Neuronal stem cell (in vitro differentiated cells): ENCODE measurements around the gene EQTN.

Experiments
- DNase-seq: peaks from one replicate; pipeline ENCODE4 v3.0.0-alpha.2; 2013; ENCODE audit warnings: low spot score
- H2AFZ ChIP-seq: one replicate; pipeline ENCODE4 v1.6.1; 2013; ENCODE audit warnings: mild to moderate bottlenecking, low read length, inconsistent platforms
- H2AK5ac ChIP-seq: 2 replicates; pipeline ENCODE4 v1.6.1; 2013; ENCODE audit warnings: low read depth, mild to moderate bottlenecking, inconsistent platforms, low read length, moderate library complexity, mixed read lengths
- H2BK120ac ChIP-seq: 2 replicates; pipeline ENCODE4 v1.6.1; 2013; ENCODE audit warnings: low read depth, mild to moderate bottlenecking, inconsistent platforms, low read length, moderate library complexity, mixed read lengths
- H2BK12ac ChIP-seq: one replicate; pipeline ENCODE4 v1.6.1; 2013; ENCODE audit warnings: low read length, inconsistent platforms
- H2BK15ac ChIP-seq: 2 replicates; pipeline ENCODE4 v1.6.1; 2013; ENCODE audit warnings: mild to moderate bottlenecking, low read length, inconsistent platforms, mixed read lengths
- H2BK5ac ChIP-seq: one replicate; pipeline ENCODE4 v1.6.1; 2013; ENCODE audit warnings: inconsistent platforms, mild to moderate bottlenecking, low read length, moderate library complexity
- H3K14ac ChIP-seq: one replicate; pipeline ENCODE4 v1.6.1; 2013; ENCODE audit warnings: low read length, inconsistent platforms
- H3K18ac ChIP-seq: 2 replicates; pipeline ENCODE4 v1.6.1; 2013; ENCODE audit warnings: low read length, inconsistent platforms
- H3K23ac ChIP-seq: 2 replicates; pipeline ENCODE4 v1.6.1; 2013; ENCODE audit warnings: low read depth, mild to moderate bottlenecking, mixed read lengths, low read length, inconsistent platforms; ENCODE audit not compliant: poor library complexity
- H3K27ac ChIP-seq: replicated peaks from 3 replicates; pipeline ENCODE4 v1.5.1; 2013; ENCODE audit warnings: low read length, inconsistent platforms
- H3K27me3 ChIP-seq, 3 experiments: 2 replicates each; pipeline ENCODE4 v1.6.1; 2013; ENCODE audit warnings: low read length in 3 of 3, mild to moderate bottlenecking in 2 of 3, inconsistent platforms in 1 of 3, low read depth in 1 of 3, mixed read lengths in 1 of 3, moderate library complexity in 1 of 3; ENCODE audit not compliant: control insufficient read depth in 3 of 3, insufficient read depth in 3 of 3
- H3K36me3 ChIP-seq, 2 donors: replicated peaks in 1 of 2; 2 replicates each; pipeline ENCODE4 v1.6.1; 2013; ENCODE audit warnings: low read length in 2 of 2; ENCODE audit not compliant: control insufficient read depth in 2 of 2, insufficient read depth in 2 of 2
- H3K4ac ChIP-seq: 2 replicates; pipeline ENCODE4 v1.6.1; 2013; ENCODE audit warnings: inconsistent platforms, mild to moderate bottlenecking, low read length, moderate library complexity
- H3K4me1 ChIP-seq, 2 donors: 1 replicate in 1 of 2; 2 replicates in 1 of 2; pipeline ENCODE4 v1.6.1; 2013; ENCODE audit warnings: low read length in 2 of 2, low read depth in 1 of 2; ENCODE audit not compliant: control insufficient read depth in 2 of 2, insufficient read depth in 1 of 2
- H3K4me2 ChIP-seq: one replicate; pipeline ENCODE4 v1.6.1; 2013; ENCODE audit warnings: mild to moderate bottlenecking, low read length, inconsistent platforms; ENCODE audit not compliant: insufficient read depth, poor library complexity, severe bottlenecking
- H3K4me3 ChIP-seq, 2 donors: 2 replicates each; pipeline ENCODE4 v1.5.1; 2013; ENCODE audit warnings: low read length in 2 of 2, mild to moderate bottlenecking in 2 of 2, inconsistent platforms in 1 of 2, moderate library complexity in 1 of 2
- H3K79me1 ChIP-seq: one replicate; pipeline ENCODE4 v1.6.1; 2013; ENCODE audit warnings: low read depth, mild to moderate bottlenecking, inconsistent platforms, low read length, moderate library complexity
- H3K9ac ChIP-seq: one replicate; pipeline ENCODE4 v1.6.1; 2013; ENCODE audit warnings: mild to moderate bottlenecking, low read depth, low read length, inconsistent platforms; ENCODE audit not compliant: poor library complexity
- H3K9me3 ChIP-seq, 2 donors: replicated peaks in 1 of 2; 2 replicates each; pipeline versions ENCODE3 to v1.6.1; 2013; ENCODE audit warnings: low read length in 2 of 2, mild to moderate bottlenecking in 2 of 2, inconsistent platforms in 1 of 2, low read depth in 1 of 2, mixed read lengths in 1 of 2, moderate library complexity in 1 of 2; ENCODE audit not compliant: control insufficient read depth in 2 of 2, insufficient read depth in 1 of 2
- H4K8ac ChIP-seq: one replicate; pipeline ENCODE4 v1.6.1; 2013; ENCODE audit warnings: low read depth, mild to moderate bottlenecking, inconsistent platforms, low read length, moderate library complexity
- H4K91ac ChIP-seq: one replicate; pipeline ENCODE4 v1.6.1; 2013; ENCODE audit warnings: low read length, low read depth, mild to moderate bottlenecking, inconsistent platforms; ENCODE audit not compliant: poor library complexity
- WGBS, 2 donors: extraction: QIAGEN DNeasy Blood & Tissue Kit; methylation state at CpG; one replicate each; pipeline ENCODE4 v1.1.7; 2013; ENCODE audit warnings: missing lambda C conversion rate in 2 of 2, mixed read lengths in 1 of 2; ENCODE audit not compliant: insufficient read length in 2 of 2, insufficient replicate concordance in 1 of 2; ENCODE audit errors: extremely low coverage in 2 of 2; 5-methylcytosine and 5-hydroxymethylcytosine counted together

EQTN gene

GRCh38 chr9:27261517-27262211, 35.3 kb downstream of the EQTN start:
- H3K4me2 ChIP-seq = no peak overlapping the region
- no peak overlapping the region for H4K91ac ChIP-seq
- no peak overlapping the region for H3K9ac ChIP-seq
- H3K4ac ChIP-seq = no peak overlapping the region
- H3K4me3 ChIP-seq = no peak overlapping the region
- no peak overlapping the region for H3K23ac ChIP-seq
- H3K27me3 ChIP-seq = no peaks in the 10 kb centered on the region
- H2AFZ ChIP-seq = no peak overlapping the region
- H3K14ac ChIP-seq = no peak overlapping the region
- H3K36me3 ChIP-seq = no peaks in the 10 kb centered on the region
- H3K18ac ChIP-seq = no peak overlapping the region
- H2BK12ac ChIP-seq = no peak overlapping the region
- no peak overlapping the region for H2BK15ac ChIP-seq
- no peak overlapping the region for H2BK5ac ChIP-seq
- DNase-seq = no peak
- no peak overlapping the region for H4K8ac ChIP-seq
- no peak overlapping the region for H3K27ac ChIP-seq
- no peaks in the 10 kb centered on the region for H3K4me1 ChIP-seq
- no peaks in the 10 kb centered on the region for H3K79me1 ChIP-seq
- H2AK5ac ChIP-seq = no peak overlapping the region
- H2BK120ac ChIP-seq = no peak overlapping the region
- no peaks in the 10 kb centered on the region for H3K9me3 ChIP-seq
- no CpG with 5 or more reads among the region's 4 CpGs for WGBS, 2 donors

- H3K14ac ChIP-seq = no peak overlapping the region
- H3K27ac ChIP-seq = no peak overlapping the region
- H3K4ac ChIP-seq = no peak overlapping the region
- no peak overlapping the region for H4K8ac ChIP-seq
- no peak overlapping the region for H4K91ac ChIP-seq
- no peak overlapping the region for H2BK12ac ChIP-seq
- no peaks in the 10 kb centered on the region for H3K36me3 ChIP-seq
- no peak overlapping the region for H3K4me2 ChIP-seq
- no peak overlapping the region for H3K18ac ChIP-seq
- H2BK5ac ChIP-seq = no peak overlapping the region
- WGBS, 2 donors = no CpG with 5 or more reads among the region's 8 CpGs
- no peak overlapping the region for H2BK15ac ChIP-seq
- H2BK120ac ChIP-seq = no peak overlapping the region
- no peaks in the 10 kb centered on the region for H3K27me3 ChIP-seq
- no peak overlapping the region for H3K4me3 ChIP-seq
- H3K4me1 ChIP-seq = no peaks in the 10 kb centered on the region
- H3K79me1 ChIP-seq = no peaks in the 10 kb centered on the region
- no peak overlapping the region for H3K9ac ChIP-seq
- H2AFZ ChIP-seq = no peak overlapping the region
- DNase-seq = no peak
- no peak overlapping the region for H2AK5ac ChIP-seq
- no peaks in the 10 kb centered on the region for H3K9me3 ChIP-seq
- H3K23ac ChIP-seq = no peak overlapping the region
Observed at GRCh38 chr9:27260789-27261516, 36.0 kb downstream of the EQTN start.

DNA sequence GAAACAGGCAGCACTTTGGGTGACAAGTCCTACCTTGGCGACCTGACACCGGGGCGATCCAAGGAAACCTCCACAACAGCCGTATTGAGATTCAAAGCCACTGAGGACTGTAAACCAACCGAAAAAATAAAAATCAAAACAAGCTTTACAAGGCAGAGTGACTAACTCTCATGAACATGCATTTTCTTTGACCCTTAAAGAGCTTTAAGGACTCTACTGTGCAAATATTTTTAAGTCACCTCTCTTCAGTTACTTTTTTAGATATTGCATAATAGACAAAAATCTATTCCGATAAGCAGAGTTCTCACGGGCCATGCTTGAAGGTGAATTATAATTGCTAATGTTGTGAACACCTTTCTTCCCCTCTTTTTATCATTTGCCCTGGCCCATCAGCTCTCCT, 38.3 kb downstream of the EQTN start:
- Histone ChIP-seq H2AK5ac (no peak overlapping the region), H4K91ac (no peak overlapping the region), H3K18ac (no peak overlapping the region), H3K79me1 (no peaks in the 10 kb centered on the region), H4K8ac (no peak overlapping the region), H3K23ac (no peak overlapping the region), H3K4me3 (no peak overlapping the region), H2BK5ac (no peak overlapping the region), H3K4me2 (no peak overlapping the region), H3K9me3 (no peaks in the 10 kb centered on the region), H2BK12ac (no peak overlapping the region), H3K27me3 (no peaks in the 10 kb centered on the region), H3K4ac (no peak overlapping the region), H3K9ac (no peak overlapping the region), H3K27ac (no peak overlapping the region), H2BK15ac (no peak overlapping the region), H3K36me3 (no peaks in the 10 kb centered on the region), H3K14ac (no peak overlapping the region), H2AFZ (no peak overlapping the region), H3K4me1 (no peaks in the 10 kb centered on the region), H2BK120ac (no peak overlapping the region)
- no CpG with 5 or more reads among the region's 7 CpGs for WGBS, 2 donors
- DNase-seq = no peak

- H3K79me1 ChIP-seq = no peaks in the 10 kb centered on the region
- no peak overlapping the region for H2BK120ac ChIP-seq
- no peak overlapping the region for H3K18ac ChIP-seq
- H2BK15ac ChIP-seq = no peak overlapping the region
- H3K27me3 ChIP-seq = no peaks in the 10 kb centered on the region
- no peak overlapping the region for H3K27ac ChIP-seq
- no peak overlapping the region for H2AFZ ChIP-seq
- H4K91ac ChIP-seq = no peak overlapping the region
- no peak overlapping the region for H4K8ac ChIP-seq
- DNase-seq = no peak
- H2BK5ac ChIP-seq = no peak overlapping the region
- no peak overlapping the region for H2AK5ac ChIP-seq
- H3K9me3 ChIP-seq = no peaks in the 10 kb centered on the region
- H2BK12ac ChIP-seq = no peak overlapping the region
- no peak overlapping the region for H3K9ac ChIP-seq
- no peak overlapping the region for H3K4me3 ChIP-seq
- H3K23ac ChIP-seq = no peak overlapping the region
- no peak overlapping the region for H3K14ac ChIP-seq
- no peak overlapping the region for H3K4me2 ChIP-seq
- H3K4me1 ChIP-seq = no peaks in the 10 kb centered on the region
- no peak overlapping the region for H3K4ac ChIP-seq
- H3K36me3 ChIP-seq = no peaks in the 10 kb centered on the region
Observed at GRCh38 chr9:27248702-27249101, 48.2 kb downstream of the EQTN start.
